Calu3 (cell line): Measurements from ENCODE around the gene UCKL1. TPM values are rescaled to one million over a fixed set of nuclear protein-coding genes. Genes with fewer than 3 reads are reported as not detected.

ENCODE experiments used
- BruUV-seq: library from RNA; stranded (reverse); fragments of 400-500 nt; replicated peaks from 2 replicates; lab custom pipeline; 2021; lab: Mats Ljungman, UMichigan
- CTCF ChIA-PET: fragments of 300-600 bp; sonication (Branson Sonifier 250); formaldehyde crosslinking; loops from one replicate; lab custom pipeline; 2022; ENCODE audit warnings: antibody characterized with exemption; lab: Charles Lee
- DNase-seq: peaks from one replicate; pipeline ENCODE4 v3.0.0; 2022
- H3K27ac Mint-ChIP-seq: one replicate; pipeline ENCODE4 v1.8.0; 2022; ENCODE audit warnings: mixed read lengths; ENCODE audit not compliant: unreplicated experiment
- H3K27me3 Mint-ChIP-seq: one replicate; pipeline ENCODE4 v1.8.0; 2022; ENCODE audit warnings: mixed read lengths; ENCODE audit not compliant: unreplicated experiment
- H3K36me3 Mint-ChIP-seq: one replicate; pipeline ENCODE4 v1.8.0; 2022; ENCODE audit warnings: mild to moderate bottlenecking, moderate library complexity, mixed read lengths; ENCODE audit not compliant: insufficient read depth, unreplicated experiment
- H3K4me1 Mint-ChIP-seq: one replicate; pipeline ENCODE4 v1.8.0; 2022; ENCODE audit warnings: mild to moderate bottlenecking, low read depth, mixed read lengths; ENCODE audit not compliant: unreplicated experiment
- H3K4me3 Mint-ChIP-seq: one replicate; pipeline ENCODE4 v1.8.0; 2022; ENCODE audit warnings: mild to moderate bottlenecking, low read depth, moderate library complexity, mixed read lengths; ENCODE audit not compliant: unreplicated experiment
- H3K9me3 Mint-ChIP-seq: one replicate; pipeline ENCODE4 v1.8.0; 2022; ENCODE audit warnings: low read depth, mixed read lengths; ENCODE audit not compliant: unreplicated experiment
- intact Hi-C: fragments of 100-400 bp; cut with micrococcal nuclease; formaldehyde crosslinking; loops from one replicate; pipeline ENCODE4 v1.10.0; 2022; ENCODE audit not compliant: unreplicated experiment
- total RNA-seq: library from RNA; stranded (reverse); gene quantifications from 2 replicates; pipeline ENCODE4 v1.2.3, GENCODE V29; 2022
- TF ChIP-seq, protein P1 (sequence below): fragments of 200-600 bp; IDR thresholded peaks from one replicate; pipeline ENCODE4 v1.8.0; 2022; ENCODE audit warnings: antibody characterized with exemption; ENCODE audit not compliant: unreplicated experiment

UCKL1 gene
- total RNA-seq, 1 experiment from 2014 or later: 85.1 TPM

DNA sequence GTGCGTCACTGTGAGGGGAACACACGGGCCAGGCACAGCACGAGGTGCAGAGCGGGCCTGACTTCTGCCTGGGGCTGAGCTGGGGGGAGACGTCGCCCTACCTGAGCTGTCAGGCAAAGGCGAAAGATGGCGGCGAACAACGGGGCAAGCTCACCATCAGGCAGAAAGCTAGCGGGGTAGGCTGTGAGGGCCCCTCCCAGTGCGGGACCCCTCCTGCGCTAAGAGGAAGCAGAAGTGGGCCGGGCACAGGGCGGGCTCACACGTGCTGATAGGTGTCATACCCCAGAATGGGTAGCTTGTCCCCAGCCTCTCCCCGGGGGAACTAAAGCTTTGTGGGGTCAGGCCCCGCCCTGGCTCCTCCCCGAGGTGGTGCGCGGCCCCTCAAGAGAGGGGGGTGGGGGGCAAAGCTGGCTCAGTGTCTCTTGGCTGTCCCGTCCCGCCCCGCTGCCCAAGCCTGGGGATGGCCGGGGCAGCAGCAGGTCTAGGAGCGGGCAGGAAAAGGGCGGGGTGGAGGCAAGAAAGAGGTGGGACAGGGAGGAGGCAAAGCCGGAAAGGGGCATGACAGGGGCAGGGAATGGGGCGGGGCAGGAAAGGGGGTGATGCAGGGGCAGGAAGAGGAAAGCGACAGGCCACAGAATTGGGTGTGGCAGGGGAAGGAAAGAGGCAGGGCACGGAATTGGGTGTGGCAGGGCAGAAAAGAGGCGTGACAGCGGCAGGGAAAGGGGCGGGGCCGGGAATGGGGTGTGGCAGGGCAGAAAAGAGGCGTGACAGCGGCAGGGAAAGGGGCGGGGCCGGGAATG is 14.7 kb downstream of the UCKL1 start:
- TF ChIP-seq, protein P1, sequence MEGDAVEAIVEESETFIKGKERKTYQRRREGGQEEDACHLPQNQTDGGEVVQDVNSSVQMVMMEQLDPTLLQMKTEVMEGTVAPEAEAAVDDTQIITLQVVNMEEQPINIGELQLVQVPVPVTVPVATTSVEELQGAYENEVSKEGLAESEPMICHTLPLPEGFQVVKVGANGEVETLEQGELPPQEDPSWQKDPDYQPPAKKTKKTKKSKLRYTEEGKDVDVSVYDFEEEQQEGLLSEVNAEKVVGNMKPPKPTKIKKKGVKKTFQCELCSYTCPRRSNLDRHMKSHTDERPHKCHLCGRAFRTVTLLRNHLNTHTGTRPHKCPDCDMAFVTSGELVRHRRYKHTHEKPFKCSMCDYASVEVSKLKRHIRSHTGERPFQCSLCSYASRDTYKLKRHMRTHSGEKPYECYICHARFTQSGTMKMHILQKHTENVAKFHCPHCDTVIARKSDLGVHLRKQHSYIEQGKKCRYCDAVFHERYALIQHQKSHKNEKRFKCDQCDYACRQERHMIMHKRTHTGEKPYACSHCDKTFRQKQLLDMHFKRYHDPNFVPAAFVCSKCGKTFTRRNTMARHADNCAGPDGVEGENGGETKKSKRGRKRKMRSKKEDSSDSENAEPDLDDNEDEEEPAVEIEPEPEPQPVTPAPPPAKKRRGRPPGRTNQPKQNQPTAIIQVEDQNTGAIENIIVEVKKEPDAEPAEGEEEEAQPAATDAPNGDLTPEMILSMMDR: no peak
- intact Hi-C loops: no loop called here
- Mint-ChIP-seq H3K27me3 (no peaks in the 10 kb centered on the region), H3K4me3 (no peak overlapping the region), H3K9me3 (no peaks in the 10 kb centered on the region), H3K36me3 (peaks cover 92% of the 10 kb centered on the region), H3K27ac (peak overlapping the region; percentile 64), H3K4me1 (no peaks in the 10 kb centered on the region)
- no TSS peak for BruUV-seq
- CTCF ChIA-PET: interaction anchor here (0.7 kb wide), 1 partner anchor 1145 kb away, joined by 4 read pairs; the partner anchor contains the start of gene MRGBP
- no peak for DNase-seq

DNA sequence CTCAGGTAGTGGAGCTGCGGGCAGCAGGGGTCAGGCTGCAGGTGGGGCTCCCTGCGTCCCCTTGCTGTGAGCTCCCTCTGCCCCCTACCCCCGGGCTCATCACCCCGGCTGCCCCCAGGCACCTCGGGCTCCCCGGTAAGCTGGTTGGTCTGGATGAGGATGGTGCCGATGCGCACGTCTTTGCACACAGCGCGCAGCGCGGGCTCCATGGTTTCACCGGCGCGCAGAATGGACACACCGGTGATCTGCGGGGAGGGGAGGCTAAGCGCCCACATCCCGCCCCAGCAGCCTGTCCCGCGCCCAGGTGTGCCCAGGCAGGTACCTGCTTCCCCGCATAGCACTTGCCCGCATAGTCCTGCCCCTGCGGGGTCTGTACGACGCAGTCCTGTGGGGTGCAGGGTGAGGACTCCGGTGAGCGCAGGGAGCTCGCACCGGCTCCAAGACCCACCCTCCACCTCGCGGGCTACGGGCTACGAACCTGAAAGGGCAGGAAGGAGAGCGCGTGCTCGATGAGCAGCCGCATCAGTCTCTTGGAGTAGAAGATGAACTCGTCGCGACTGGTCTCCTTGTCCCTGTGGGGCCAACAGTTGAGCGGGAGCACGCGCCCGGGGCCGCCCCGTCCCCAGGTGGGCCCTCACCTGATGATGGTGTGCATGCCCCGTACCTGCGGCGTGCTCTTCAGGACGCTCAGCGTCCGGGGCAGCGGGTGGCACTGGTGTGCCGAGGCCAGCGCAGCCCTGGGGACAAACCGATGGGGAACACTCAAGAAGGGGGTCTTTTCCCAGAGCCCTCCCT is 15.5 kb downstream of the UCKL1 start:
- H3K9me3 Mint-ChIP-seq: no peaks in the 10 kb centered on the region
- no TSS peak for BruUV-seq
- H3K4me3 Mint-ChIP-seq: no peak overlapping the region
- H3K4me1 Mint-ChIP-seq: no peaks in the 10 kb centered on the region
- no peaks in the 10 kb centered on the region for H3K27me3 Mint-ChIP-seq
- CTCF ChIA-PET: no interaction called here
- intact Hi-C loops: no loop called here
- DNase-seq: no peak
- TF ChIP-seq, protein P1: no peak
- H3K36me3 Mint-ChIP-seq: peaks cover 92% of the 10 kb centered on the region
- peak overlapping the region; percentile 64 for H3K27ac Mint-ChIP-seq

DNA sequence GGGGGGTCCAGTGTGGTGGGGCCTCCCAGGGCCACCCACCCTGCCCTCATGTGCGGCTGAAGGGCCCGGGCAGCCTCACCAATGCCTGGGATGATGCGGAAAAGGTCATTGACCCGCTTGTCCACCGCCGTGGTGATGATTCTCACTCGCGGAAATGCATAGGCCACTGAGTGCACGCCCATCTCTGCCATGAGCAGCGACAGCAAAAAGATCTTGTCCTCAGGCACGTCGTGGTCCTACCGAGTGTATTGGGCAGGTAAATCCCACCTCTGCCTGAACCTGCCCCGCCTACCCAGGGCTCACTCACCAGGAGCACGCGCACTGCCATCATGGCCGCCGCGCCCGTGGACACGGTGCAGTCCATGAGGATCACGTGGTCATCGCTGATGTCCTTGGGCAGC is 16.1 kb downstream of the UCKL1 start:
- intact Hi-C loops: no loop called here
- CTCF ChIA-PET: interaction anchor here (0.8 kb wide), 1 partner anchor 17 kb away, joined by 4 read pairs; no protein-coding TSS in a partner anchor
- Mint-ChIP-seq H3K27me3 (no peaks in the 10 kb centered on the region), H3K36me3 (peaks cover 90% of the 10 kb centered on the region), H3K4me1 (no peaks in the 10 kb centered on the region), H3K27ac (no peak overlapping the region), H3K9me3 (no peaks in the 10 kb centered on the region), H3K4me3 (no peak overlapping the region)
- TF ChIP-seq, protein P1: no peak
- BruUV-seq: TSS peak; percentile 59
- no peak for DNase-seq

DNA sequence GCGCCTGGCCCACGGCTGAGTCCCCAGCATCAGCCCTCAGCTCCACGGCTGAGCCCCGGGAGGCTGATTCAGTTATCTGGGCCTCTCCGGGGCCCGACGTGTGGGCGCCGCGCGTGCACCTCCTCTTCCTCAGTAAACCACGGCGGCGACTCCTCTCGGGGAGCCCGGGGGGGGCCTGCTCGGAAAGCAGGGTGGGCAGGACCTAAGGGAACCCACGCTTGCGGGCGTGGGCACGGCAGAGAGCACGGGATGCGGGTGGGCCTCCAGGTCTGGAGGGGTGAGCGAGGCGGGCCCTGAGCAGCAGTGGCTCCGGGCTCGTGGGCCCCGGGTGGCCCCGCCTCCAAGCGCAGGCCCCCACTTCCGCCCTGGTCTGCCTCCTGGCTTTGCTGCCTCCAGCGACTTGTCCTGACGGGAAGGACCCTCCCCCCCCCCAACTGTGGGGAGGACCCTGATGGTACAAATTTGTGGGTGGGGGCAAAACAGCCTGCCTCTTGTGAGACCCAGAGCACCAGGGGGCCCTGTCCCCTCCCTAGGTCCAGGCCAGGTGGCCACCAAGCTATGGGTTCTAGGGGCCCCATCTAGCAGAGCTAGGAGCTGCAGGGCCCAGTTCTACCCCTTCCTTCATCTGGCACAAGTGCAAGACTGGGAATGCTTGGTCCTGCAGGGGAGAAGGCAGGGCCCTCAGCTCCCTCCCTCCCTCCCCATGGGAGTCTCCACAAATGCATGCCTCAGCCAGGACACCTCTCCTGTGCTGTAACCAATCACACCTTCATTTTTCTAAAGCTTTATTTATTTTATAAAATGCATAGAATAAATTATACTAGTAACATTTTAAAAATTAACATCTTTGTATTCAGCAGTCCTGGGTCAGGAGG is 16.9 kb downstream of the UCKL1 start:
- Mint-ChIP-seq H3K9me3 (no peaks in the 10 kb centered on the region), H3K36me3 (peaks cover 90% of the 10 kb centered on the region), H3K27me3 (no peaks in the 10 kb centered on the region), H3K4me1 (no peaks in the 10 kb centered on the region), H3K4me3 (no peak overlapping the region), H3K27ac (no peak overlapping the region)
- TF ChIP-seq, protein P1: no peak
- CTCF ChIA-PET: interaction anchor here (0.8 kb wide), 1 partner anchor 18 kb away, joined by 4 read pairs; no protein-coding TSS in a partner anchor
- DNase-seq: no peak
- intact Hi-C loops: no loop called here
- BruUV-seq: no TSS peak
